GM18867 (cell line): ENCODE results near the gene SPATA12.

Experiments
- ATAC-seq: cut with Tn5 transposase; IDR thresholded peaks from one replicate; pipeline ENCODE4 v1.9.1; 2021; ENCODE audit warnings: mild to moderate bottlenecking, moderate library complexity; ENCODE audit not compliant: unreplicated experiment

Gene SPATA12

DNA sequence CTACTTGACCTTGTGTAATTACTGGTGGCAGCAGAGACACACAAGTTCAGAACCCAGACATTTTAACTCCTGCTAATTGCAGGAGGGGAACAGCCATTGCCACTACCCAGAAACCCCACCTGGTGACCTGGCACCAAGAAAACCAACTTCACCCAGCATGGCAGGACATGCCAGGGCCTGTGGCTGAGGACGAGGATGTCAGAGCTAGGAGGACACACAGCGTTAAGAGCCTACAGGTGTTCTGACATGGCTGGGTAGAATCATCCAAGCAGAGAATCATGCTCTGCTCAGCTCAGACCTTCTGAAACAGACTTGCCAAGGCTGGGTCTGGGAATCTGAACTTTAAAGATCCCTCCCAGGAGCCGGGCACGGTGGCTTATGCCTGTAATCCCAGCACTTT, 11.7 kb upstream of the SPATA12 start:
- no peak for ATAC-seq

DNA sequence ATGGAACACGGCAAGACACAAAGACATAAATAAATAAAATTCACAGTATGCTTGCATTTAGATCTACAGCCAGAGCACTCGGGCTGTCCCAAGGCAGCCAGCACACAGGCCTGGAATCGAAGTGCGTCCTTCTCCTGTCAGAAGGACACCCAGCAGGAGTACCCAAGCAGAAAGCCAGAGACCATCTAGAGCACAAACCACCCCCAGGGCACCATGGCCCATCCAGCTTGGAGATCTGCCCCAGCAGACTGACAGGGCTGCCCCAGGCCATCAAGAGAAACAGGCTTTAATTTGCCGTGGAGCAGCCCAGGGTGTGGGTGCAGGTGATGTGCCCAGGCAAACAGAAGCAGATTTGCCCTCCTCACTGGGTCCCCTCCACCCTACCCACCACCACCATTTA, 7.8 kb upstream of the SPATA12 start:
- no peak for ATAC-seq

DNA sequence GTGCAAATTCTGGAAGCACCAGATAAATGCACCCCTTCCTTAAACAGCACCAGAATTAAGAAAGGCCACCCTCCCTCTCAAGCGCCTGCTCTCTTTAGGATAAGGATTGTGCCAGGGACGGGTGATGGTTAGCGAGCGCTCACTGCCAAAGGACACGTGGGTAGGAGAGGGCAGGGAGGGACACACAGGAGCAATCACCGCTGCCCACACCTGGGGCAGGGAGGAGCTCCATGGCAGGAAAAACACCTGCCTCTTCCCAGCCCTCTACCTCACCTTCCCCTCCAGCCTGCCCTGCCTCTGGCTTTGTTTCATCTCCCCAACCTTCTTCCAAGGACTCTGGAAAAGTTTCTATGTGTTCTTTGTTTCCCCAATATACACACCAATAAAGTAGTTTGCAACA, 7.3 kb upstream of the SPATA12 start:
- ATAC-seq: no peak

DNA sequence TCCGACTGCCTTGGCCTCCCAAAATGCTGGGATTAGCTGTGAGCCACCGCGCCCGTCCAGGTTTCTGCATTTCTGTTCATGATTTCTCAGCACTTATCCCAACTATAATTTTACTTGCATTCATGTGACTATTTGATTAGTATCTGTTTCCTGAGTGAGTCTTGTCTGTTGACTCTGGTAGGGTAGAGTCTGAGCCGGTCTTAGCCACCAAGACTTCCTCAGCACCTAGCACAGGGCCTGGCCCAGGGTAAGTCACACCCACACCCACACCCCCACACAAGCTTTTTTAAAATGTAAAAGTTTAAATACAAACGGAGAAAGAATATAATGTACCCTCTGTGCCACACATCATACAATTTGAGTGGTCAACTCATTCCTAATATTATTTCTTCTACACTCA, 3.1 kb upstream of the SPATA12 start:
- no peak for ATAC-seq

GRCh38 chr3:57059411-57059810, 1.1 kb upstream of the SPATA12 start:
- ATAC-seq: no peak

DNA sequence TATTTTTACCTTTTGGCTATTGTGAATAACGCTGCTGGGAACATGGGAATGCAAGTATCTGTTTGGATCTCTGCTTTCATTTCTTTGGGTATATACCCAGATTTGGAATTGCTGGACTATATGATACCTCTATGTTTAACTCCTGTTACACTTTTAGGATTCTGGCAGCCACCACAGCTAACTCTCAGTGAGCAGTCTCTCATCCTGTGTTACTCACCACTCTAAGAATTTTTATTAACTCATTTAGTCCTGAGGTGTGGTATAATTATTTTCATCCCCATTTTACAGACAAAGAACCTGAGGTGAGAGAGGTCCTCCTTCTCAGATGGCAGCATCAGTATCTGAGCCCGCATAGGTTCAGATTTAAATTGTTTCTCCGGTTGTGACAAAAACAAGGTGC, 1.1 kb downstream of the SPATA12 start:
- ATAC-seq: no peak

DNA sequence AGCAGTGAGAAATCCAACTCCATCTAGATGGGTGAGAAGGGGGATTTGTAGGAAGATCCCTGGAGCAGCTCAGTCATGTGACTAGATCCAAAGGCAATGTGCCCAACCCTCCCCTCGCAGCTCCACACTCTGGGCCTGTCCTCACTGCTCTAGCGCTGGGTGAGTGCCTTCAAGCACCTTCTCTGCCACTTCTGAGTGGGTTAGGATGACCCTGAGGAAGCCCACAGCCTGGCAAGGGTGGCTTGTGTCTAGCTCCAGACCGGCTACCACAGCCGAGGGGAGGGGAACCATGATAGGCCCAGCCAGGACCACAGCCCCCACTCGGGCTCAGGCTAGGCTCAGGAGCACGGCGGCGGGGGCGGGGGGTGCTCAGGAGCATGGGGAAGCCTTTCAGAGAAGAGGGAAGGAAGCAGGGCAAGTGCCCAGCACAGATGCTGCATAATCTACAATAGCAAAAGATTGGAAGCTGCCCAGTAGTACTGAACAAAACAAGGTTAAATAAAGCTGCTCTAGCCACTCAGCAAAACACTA, 1.7 kb downstream of the SPATA12 start:
- ATAC-seq: no peak

DNA sequence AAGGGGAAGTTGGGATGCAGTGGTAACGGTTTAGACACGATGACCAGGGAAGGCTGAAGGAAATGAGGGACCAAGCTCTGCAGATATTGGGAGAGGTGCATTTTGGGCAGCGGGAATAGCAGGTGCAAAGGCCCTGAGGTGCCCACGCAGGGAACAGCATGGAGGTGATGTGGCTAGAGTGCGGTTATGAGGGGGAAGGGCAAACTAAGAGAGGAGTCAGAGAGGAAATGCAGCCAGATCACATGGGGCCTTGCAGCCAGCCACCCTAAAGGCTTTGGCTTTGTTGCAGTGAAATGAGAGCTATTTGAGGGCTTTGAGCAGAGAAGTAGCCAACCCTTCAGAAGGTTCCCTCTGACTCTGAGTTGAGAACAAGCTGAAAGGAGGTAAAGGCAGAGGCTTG, 2.6 kb downstream of the SPATA12 start:
- no peak for ATAC-seq

- ATAC-seq: no peak
Observed at GRCh38 chr3:57064001-57064400, 3.5 kb downstream of the SPATA12 start.

GRCh38 chr3:57064572-57064971, 4.1 kb downstream of the SPATA12 start:
- ATAC-seq: no peak

GRCh38 chr3:57065588-57065987, 5.1 kb downstream of the SPATA12 start:
- ATAC-seq: no peak

GRCh38 chr3:57066471-57066870, 6.0 kb downstream of the SPATA12 start:
- ATAC-seq: no peak

- ATAC-seq: peak; percentile 99
Observed at GRCh38 chr3:57068437-57069089, 8.1 kb downstream of the SPATA12 start.

DNA sequence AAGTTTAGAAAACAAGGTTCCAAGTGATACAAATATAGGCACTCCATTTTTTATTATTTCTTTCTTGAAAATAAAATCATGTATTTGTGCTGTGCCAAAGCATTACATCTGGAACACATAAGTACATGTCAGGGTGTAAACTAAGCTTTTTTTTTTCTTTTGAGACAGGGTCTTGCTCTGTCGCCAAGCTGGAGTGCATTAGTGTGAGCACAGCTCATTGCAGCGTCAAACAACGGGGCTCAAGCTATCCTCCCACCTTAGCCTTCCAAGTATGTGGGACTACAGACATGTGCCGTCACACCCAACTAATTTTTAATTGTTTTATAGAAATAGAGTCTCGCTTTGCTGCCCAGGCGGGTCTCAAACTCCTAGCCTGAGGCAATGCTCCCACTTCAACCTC, 9.0 kb downstream of the SPATA12 start:
- ATAC-seq: no peak

GRCh38 chr3:57073628-57074027, 13.2 kb downstream of the SPATA12 start:
- ATAC-seq: no peak

GRCh38 chr3:57074135-57074534, 13.7 kb downstream of the SPATA12 start:
- ATAC-seq: no peak

- ATAC-seq: no peak
Observed at GRCh38 chr3:57076422-57076951, 16.0 kb downstream of the SPATA12 start.

DNA sequence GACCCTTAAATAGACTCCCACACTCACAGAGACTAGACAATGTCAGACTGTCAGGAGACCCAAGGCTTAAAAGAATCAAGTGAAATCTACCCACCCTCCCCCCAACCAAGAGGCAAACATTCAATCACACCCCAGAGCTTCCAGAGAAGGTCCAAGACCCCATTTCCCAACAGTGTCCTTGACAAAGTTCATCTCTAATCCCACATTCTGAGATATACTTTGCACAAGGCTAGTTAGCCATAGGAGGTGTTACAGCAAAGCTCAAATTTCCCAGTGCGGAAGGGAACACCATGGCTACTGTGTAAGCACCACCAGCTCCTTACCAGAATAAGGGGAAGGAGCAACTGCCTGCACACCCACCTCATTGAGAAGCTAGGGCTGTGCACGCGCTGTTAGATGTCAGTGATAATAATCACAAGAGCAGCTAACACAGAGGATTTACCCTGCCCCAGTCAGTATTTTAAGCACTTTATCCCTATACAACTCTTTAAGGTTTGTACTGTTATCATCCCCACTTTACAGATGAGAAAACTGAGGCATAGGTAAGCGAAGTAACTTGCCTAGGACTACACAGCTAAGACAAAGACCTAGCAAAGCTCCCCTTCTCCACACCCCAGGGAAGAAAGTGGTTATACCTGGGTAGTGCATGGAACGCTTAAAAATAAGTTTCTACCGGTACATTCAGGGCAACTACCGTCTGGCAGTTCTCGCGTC, 17.3 kb downstream of the SPATA12 start:
- ATAC-seq: no peak

DNA sequence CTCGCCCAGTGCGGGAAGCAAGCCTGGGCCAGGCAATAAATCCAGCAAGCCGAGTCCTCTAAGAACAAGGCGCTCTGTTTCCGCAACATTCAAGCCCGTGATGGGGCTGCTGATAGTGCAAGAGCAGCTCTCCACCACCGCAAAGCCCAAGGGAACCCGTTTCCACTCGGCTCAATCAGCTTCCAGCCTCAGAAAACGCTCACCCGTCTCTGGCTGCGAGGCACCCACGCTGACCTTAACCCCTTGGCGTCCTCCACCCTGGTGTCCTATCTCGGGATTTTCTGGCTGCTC, 17.8 kb downstream of the SPATA12 start:
- ATAC-seq: no peak

GRCh38 chr3:57078635-57079473, 18.4 kb downstream of the SPATA12 start:
- no peak for ATAC-seq

DNA sequence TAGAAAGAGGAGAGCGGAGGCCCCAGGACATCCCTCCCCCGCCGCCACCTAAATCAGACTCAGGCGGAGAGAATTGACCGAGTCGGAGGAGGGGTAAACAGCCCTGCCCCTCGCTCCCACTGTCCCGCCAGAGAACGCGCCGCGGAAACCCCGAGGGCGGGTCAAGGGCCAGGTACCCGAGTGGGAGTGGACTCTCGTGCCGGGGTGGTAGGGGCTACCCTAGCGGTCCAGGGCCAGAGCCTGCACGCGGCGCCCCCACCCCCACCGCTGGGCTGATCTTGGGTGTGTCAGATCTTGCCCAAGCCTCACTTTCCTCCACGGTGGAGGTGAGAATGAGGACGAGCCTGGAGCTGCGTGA, 19.0 kb downstream of the SPATA12 start:
- ATAC-seq: no peak

DNA sequence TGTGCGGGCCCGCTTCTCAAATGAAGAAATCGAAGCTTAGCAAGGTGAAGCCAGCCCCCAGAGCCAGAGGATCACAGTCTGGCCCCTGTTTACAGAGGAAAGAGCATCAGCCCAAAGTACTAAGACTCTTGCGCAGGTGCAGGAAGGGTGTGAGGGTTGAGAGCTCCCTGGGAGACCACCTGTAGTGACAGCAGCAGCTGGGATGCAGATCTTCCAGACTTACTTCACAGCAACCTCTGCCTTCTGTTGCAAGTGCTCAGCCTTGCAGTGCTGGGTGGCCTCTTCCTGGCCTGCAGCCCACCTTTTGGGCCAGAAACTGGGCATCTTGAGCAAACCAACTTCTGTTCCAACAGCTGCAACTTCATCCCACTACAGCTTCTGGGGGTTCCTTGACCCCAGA, 19.7 kb downstream of the SPATA12 start:
- ATAC-seq: no peak
